K562 (cell line): Measurements from ENCODE around the gene ARSK. TPM values are rescaled to one million over a fixed set of nuclear protein-coding genes. Genes with fewer than 3 reads are reported as not detected.

Experiments
- CHD2 ChIP-seq: IDR thresholded peaks from 2 replicates; pipeline ENCODE4 v1.6.1; 2011; ENCODE audit warnings: low read depth, low read length
- CREB1 ChIP-seq, 2 experiments: sonication (generic) in 1 of 2; formaldehyde crosslinking in 1 of 2; IDR thresholded peaks; 2 replicates each; pipeline versions ENCODE4 v1.6.1 to v1.8.0; 2012 to 2022; ENCODE audit warnings: inconsistent platforms in 1 of 2, mild to moderate bottlenecking in 1 of 2, missing genetic modification reagents in 1 of 2, moderate library complexity in 1 of 2
- CXXC5 ChIP-seq: fragments of 250-450 bp; sonication (Bioruptor Pico); IDR thresholded peaks from 2 replicates; pipeline ENCODE4 v1.8.0; 2022; ENCODE audit warnings: inconsistent platforms, mild to moderate bottlenecking, moderate library complexity
- EP400 ChIP-seq: fragments of 450-650 bp; IDR thresholded peaks from 2 replicates; pipeline ENCODE4 v1.6.1; 2017; ENCODE audit warnings: antibody characterized with exemption, mild to moderate bottlenecking, moderate library complexity
- GTF2E2 ChIP-seq: fragments of 200-800 bp; sonication (Bioruptor generic); IDR thresholded peaks from 2 replicates; pipeline ENCODE4 v1.6.1; 2016; ENCODE audit warnings: missing genetic modification characterization, missing compliant biosample characterization
- HNRNPK ChIP-seq: fragments of 200-400 bp; formaldehyde crosslinking; IDR thresholded peaks from one replicate; pipeline ENCODE4 v1.6.1; 2018; ENCODE audit warnings: mild to moderate bottlenecking, low read depth, low read length; ENCODE audit not compliant: poor library complexity, severe bottlenecking
- KLF6 ChIP-seq: fragments of 250-450 bp; sonication (Bioruptor Pico); IDR thresholded peaks from 2 replicates; pipeline ENCODE4 v1.4.0; 2020; ENCODE audit warnings: mild to moderate bottlenecking, moderate library complexity, borderline replicate concordance
- MCM3 ChIP-seq: fragments of 450-650 bp; IDR thresholded peaks from 2 replicates; pipeline ENCODE4 v1.6.1; 2016
- MTA2 ChIP-seq: fragments of 450-650 bp; IDR thresholded peaks from 2 replicates; pipeline ENCODE4 v1.6.1; 2016; ENCODE audit warnings: low read depth
- NCOA1 ChIP-seq: fragments of 450-650 bp; IDR thresholded peaks from 2 replicates; pipeline ENCODE4 v1.6.1; 2016; ENCODE audit warnings: low read depth
- RFX7 ChIP-seq: fragments of 250-450 bp; sonication (Bioruptor Pico); IDR thresholded peaks from 2 replicates; pipeline ENCODE4 v1.5.1; 2021; ENCODE audit warnings: mild to moderate bottlenecking
- SRSF9 ChIP-seq: fragments of 200-400 bp; formaldehyde crosslinking; IDR thresholded peaks from 2 replicates; pipeline ENCODE4 v1.6.1; 2017; ENCODE audit warnings: low read depth, low read length, borderline replicate concordance
- ZNF668 ChIP-seq: fragments of 250-450 bp; sonication (Bioruptor Pico); IDR thresholded peaks from 2 replicates; pipeline ENCODE4 v1.8.0; 2022; ENCODE audit warnings: mild to moderate bottlenecking, inconsistent platforms
- polyA plus RNA-seq, 8 experiments: library from polyadenylated mRNA; depleted of rRNA in 4 of 8; stranded (reverse) in 5 of 8; unstranded in 3 of 8; fragments of >200 nt; fragmentation: Nextera tagmentation in 2 of 8; fragmentation: Illumina TruSeq in 1 of 8; extraction: Ambion mirVana in 2 of 8; extraction: Trizol in 1 of 8; gene quantifications; 2 replicates each; pipeline versions ENCODE4 v1.2.1 to v1.2.3, GENCODE V29; 2011 to 2014; ENCODE audit warnings: inconsistent platforms in 1 of 8, missing spikeins in 1 of 8
- total RNA-seq, 7 experiments: library from RNA; depleted of rRNA in 6 of 7; stranded (reverse); fragments of >200 nt in 6 of 7; fragmentation: Illumina TruSeq in 2 of 7; extraction: Trizol in 2 of 7; gene quantifications; 2 replicates each; pipeline versions ENCODE4 v1.2.1 to v1.2.3, GENCODE V29; 2011 to 2021; ENCODE audit warnings: low replicate concordance in 1 of 7
- TF ChIP-seq, protein P1 (sequence below): fragments of 450-650 bp; IDR thresholded peaks from 2 replicates; pipeline ENCODE4 v1.6.1; 2016; ENCODE audit warnings: low read depth, mild to moderate bottlenecking, moderate library complexity
- TF ChIP-seq, protein P2 (sequence below): sonication (generic); formaldehyde crosslinking; IDR thresholded peaks from 2 replicates; pipeline ENCODE4 v1.8.1; 2023; ENCODE audit warnings: mild to moderate bottlenecking, missing genetic modification reagents, moderate library complexity
- TF ChIP-seq, protein P3 (sequence below): fragments of 450-650 bp; IDR thresholded peaks from 2 replicates; pipeline ENCODE4 v1.6.1; 2016
- TF ChIP-seq, protein P4 (sequence below), 2 experiments: fragments of 450-650 bp; IDR thresholded peaks; 2 replicates each; pipeline ENCODE4 v1.6.1; 2016
- TF ChIP-seq, protein P5 (sequence below), 2 experiments: fragments of 450-650 bp; IDR thresholded peaks; 2 replicates each; pipeline ENCODE4 v1.6.1; 2018; ENCODE audit warnings: mild to moderate bottlenecking in 2 of 2, low read depth in 1 of 2; ENCODE audit not compliant: partially characterized antibody in 2 of 2

ARSK gene
- total and polyA plus RNA-seq, 9 of the 15 experiments (the other 6 are each of a cell fraction or from before 2014, with no cell fraction given) = 2.7 to 9.4 (median 7.1) TPM

DNA sequence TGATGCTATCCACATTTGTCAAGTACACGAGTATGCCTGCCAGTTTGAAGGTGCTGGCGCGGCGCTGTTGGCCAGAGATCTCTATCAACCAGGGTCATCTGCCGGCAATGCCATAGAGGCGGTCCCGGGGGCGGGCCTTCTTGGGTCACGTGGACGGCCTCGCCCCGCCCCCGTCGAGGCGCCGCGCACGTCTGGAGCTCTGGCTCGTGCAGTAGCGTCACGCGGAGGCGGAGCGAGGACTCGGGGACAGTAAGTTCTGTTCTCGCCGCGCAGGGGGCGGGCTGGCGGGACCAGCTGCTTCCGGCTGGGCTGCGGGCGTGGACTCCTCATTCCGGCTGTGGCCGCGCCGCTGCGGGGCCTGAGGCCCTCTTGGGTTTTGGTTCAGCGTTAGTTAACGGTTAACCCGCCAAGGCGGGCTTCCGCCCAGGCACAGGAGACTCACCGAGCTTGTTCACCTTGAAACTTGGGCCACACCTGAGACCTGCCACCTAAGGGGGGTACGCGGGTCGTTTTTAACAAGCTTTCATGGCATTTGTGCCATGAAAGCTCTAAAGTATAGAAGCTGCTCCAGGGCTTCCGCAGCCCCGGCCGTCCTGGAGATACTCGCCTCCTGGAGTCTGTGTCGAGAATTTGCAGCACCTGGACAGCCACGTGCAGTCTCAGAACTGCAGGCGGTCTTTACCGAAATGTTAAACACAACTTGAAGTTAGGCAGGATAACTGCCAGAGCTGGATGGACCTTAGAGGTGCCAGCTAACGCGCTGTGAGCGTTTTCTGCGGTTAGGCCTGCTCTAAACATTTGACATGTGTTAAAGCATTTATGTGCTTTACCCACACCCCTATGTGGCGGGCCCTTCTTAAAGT is 91.9 kb downstream of the ARSK start, which contains the start of gene RFESD (continued):
- TF ChIP-seq, protein P1, sequence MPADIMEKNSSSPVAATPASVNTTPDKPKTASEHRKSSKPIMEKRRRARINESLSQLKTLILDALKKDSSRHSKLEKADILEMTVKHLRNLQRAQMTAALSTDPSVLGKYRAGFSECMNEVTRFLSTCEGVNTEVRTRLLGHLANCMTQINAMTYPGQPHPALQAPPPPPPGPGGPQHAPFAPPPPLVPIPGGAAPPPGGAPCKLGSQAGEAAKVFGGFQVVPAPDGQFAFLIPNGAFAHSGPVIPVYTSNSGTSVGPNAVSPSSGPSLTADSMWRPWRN = peak; percentile 85
- TF ChIP-seq NCOA1 = no peak
- peak; percentile 9; the same call in 1 of the 2 replicates for TF ChIP-seq KLF6 (CRISPR knock-in tag)
- no peak for TF ChIP-seq MTA2
- TF ChIP-seq, protein P2, sequence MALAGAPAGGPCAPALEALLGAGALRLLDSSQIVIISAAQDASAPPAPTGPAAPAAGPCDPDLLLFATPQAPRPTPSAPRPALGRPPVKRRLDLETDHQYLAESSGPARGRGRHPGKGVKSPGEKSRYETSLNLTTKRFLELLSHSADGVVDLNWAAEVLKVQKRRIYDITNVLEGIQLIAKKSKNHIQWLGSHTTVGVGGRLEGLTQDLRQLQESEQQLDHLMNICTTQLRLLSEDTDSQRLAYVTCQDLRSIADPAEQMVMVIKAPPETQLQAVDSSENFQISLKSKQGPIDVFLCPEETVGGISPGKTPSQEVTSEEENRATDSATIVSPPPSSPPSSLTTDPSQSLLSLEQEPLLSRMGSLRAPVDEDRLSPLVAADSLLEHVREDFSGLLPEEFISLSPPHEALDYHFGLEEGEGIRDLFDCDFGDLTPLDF (CRISPR knock-in tag) = peak; percentile 30; the same call in 1 of the 2 replicates
- TF ChIP-seq CXXC5 (CRISPR knock-in tag) = peak; percentile 96
- TF ChIP-seq SRSF9 = no peak
- no peak for TF ChIP-seq ZNF668 (CRISPR knock-in tag)
- TF ChIP-seq HNRNPK = peak; percentile 71
- TF ChIP-seq, protein P3, sequence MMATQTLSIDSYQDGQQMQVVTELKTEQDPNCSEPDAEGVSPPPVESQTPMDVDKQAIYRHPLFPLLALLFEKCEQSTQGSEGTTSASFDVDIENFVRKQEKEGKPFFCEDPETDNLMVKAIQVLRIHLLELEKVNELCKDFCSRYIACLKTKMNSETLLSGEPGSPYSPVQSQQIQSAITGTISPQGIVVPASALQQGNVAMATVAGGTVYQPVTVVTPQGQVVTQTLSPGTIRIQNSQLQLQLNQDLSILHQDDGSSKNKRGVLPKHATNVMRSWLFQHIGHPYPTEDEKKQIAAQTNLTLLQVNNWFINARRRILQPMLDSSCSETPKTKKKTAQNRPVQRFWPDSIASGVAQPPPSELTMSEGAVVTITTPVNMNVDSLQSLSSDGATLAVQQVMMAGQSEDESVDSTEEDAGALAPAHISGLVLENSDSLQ = peak; percentile 83
- TF ChIP-seq, protein P4, sequence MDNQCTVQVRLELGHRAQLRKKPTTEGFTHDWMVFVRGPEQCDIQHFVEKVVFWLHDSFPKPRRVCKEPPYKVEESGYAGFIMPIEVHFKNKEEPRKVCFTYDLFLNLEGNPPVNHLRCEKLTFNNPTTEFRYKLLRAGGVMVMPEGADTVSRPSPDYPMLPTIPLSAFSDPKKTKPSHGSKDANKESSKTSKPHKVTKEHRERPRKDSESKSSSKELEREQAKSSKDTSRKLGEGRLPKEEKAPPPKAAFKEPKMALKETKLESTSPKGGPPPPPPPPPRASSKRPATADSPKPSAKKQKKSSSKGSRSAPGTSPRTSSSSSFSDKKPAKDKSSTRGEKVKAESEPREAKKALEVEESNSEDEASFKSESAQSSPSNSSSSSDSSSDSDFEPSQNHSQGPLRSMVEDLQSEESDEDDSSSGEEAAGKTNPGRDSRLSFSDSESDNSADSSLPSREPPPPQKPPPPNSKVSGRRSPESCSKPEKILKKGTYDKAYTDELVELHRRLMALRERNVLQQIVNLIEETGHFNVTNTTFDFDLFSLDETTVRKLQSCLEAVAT (IDR thresholded peaks at IDR 0.05) = peak; percentile 66 to 78; a peak in 2 of 4 replicates
- TF ChIP-seq EP400 = peak; percentile 91
- TF ChIP-seq GTF2E2 = peak; percentile 70; the same call in 1 of the 2 replicates
- TF ChIP-seq MCM3 = no peak
- TF ChIP-seq CHD2 = peak; percentile 68
- TF ChIP-seq, protein P5, sequence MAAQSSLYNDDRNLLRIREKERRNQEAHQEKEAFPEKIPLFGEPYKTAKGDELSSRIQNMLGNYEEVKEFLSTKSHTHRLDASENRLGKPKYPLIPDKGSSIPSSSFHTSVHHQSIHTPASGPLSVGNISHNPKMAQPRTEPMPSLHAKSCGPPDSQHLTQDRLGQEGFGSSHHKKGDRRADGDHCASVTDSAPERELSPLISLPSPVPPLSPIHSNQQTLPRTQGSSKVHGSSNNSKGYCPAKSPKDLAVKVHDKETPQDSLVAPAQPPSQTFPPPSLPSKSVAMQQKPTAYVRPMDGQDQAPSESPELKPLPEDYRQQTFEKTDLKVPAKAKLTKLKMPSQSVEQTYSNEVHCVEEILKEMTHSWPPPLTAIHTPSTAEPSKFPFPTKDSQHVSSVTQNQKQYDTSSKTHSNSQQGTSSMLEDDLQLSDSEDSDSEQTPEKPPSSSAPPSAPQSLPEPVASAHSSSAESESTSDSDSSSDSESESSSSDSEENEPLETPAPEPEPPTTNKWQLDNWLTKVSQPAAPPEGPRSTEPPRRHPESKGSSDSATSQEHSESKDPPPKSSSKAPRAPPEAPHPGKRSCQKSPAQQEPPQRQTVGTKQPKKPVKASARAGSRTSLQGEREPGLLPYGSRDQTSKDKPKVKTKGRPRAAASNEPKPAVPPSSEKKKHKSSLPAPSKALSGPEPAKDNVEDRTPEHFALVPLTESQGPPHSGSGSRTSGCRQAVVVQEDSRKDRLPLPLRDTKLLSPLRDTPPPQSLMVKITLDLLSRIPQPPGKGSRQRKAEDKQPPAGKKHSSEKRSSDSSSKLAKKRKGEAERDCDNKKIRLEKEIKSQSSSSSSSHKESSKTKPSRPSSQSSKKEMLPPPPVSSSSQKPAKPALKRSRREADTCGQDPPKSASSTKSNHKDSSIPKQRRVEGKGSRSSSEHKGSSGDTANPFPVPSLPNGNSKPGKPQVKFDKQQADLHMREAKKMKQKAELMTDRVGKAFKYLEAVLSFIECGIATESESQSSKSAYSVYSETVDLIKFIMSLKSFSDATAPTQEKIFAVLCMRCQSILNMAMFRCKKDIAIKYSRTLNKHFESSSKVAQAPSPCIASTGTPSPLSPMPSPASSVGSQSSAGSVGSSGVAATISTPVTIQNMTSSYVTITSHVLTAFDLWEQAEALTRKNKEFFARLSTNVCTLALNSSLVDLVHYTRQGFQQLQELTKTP (IDR thresholded peaks at IDR 0.05; ENCODE audit: low read depth in 1 of 2, partially characterized antibody in 2 of 2) = peak; percentile 48 to 57
- no peak for TF ChIP-seq RFX7 (CRISPR knock-in tag)
- TF ChIP-seq CREB1 (IDR thresholded peaks at IDR 0.05) = peak; percentile 86
- TF ChIP-seq CREB1 (CRISPR knock-in tag; IDR thresholded peaks at IDR 0.05) = peak; percentile 86
